Esophagus muscularis mucosa (tissue), 3 donors: ENCODE measurements around the gene PARS2.

Source experiments
- CTCF ChIP-seq, 3 experiments: fragments of 200-600 bp in 2 of 3; fragments of 450-650 bp in 1 of 3; sonication (generic) in 2 of 3; IDR thresholded peaks; one replicate each; pipeline ENCODE4 v1.5.1; 2017 to 2019; ENCODE audit warnings: antibody characterized with exemption in 3 of 3, mild to moderate bottlenecking in 2 of 3, moderate library complexity in 1 of 3
- POLR2AphosphoS5 ChIP-seq, 2 donors: sonication (generic); formaldehyde crosslinking; IDR thresholded peaks; one replicate each; pipeline ENCODE4 v1.6.1; 2017; ENCODE audit warnings: antibody characterized with exemption in 2 of 2

DNA sequence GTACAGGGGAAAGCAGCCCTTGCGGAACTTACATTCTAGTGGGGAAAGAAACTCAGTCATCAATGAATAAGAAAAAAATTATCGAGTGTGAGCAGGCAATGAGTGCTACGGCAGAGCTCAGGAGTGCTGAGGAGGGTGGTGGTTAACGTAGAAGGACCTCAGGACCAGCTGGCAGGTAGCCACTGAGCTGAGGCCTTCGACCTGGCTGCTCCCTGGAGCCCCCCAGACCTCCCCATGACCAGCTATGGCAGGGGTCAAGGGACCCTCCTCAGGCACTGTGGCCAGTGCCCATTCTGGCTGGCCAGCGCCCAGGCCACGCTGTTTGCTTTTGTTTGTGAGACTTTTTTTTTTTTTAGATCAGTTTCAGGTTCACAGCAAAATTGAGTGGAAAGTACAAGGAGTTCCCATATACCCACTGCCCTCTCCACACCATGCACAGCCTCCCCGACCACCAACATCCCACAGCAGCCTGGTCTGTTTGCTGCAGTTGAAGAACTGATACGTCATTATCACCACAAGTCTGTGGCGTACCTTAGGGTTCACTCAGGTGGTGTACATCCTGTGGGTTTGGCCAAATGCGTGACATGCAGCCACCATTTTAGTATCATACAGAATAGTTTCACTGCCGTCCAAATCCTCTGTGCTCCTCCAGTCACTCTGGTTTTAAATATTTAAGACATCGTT lies 48.6 kb upstream of the PARS2 start:
- TF ChIP-seq CTCF (IDR thresholded peaks at IDR 0.05) (no peak), POLR2AphosphoS5 (IDR thresholded peaks at IDR 0.05) (no peak)
